ENCODE data around the gene MTM1. TPM values are rescaled to one million over a fixed set of nuclear protein-coding genes. Genes with fewer than 3 reads are reported as not detected.
A peak's percentile ranks its signal among the peaks of the same experiment; 100 is the strongest.

The MTM1 gene
- polyA plus RNA-seq, 3 donors: 6.5 to 23.4 (median 17.0) TPM

GRCh38 chrX:150712619-150713018, 144.2 kb downstream of the MTM1 start:
- H3K27me3 ChIP-seq (ENCODE audit: control insufficient read depth in 2 of 2, insufficient read depth in 2 of 2, low read length in 2 of 2): no peaks in the 10 kb centered on the region
- H3K36me3 Mint-ChIP-seq: peaks cover 5 to 10% of the 10 kb centered on the region in 2 donors
- H3K9me3 ChIP-seq (replicated peaks in 1 of 2; ENCODE audit: control insufficient read depth in 1 of 2, insufficient read depth in 1 of 2, low read length in 2 of 2): no peaks in the 10 kb centered on the region
- H3K4me1 ChIP-seq (ENCODE audit: control insufficient read depth in 1 of 2, insufficient read depth in 2 of 2, low read length in 2 of 2): peaks cover 7 to 13% of the 10 kb centered on the region in 2 donors
- H3K4me3 Mint-ChIP-seq: no peak overlapping the region
- peak overlapping the region in 2 of 7 donors; percentile 0 to 19 for H3K27ac Mint-ChIP-seq
- H3K9ac ChIP-seq (ENCODE audit: insufficient read depth, low read length, poor library complexity, severe bottlenecking): no peak overlapping the region
- H2AFZ ChIP-seq (ENCODE audit: insufficient read depth, low read depth, low read length, poor library complexity, severe bottlenecking): no peak overlapping the region
- no peak for TF ChIP-seq CTCF (IDR thresholded peaks at IDR 0.05)
- no peak overlapping the region for H3K27ac ChIP-seq (ENCODE audit: low read depth in 1 of 2, low read length in 2 of 2)
- H3K4me3 ChIP-seq (replicated peaks in 1 of 3; ENCODE audit: low read depth in 2 of 3, low read length in 3 of 3): no peak overlapping the region
- H4K20me1 ChIP-seq (ENCODE audit: insufficient read depth, low read length): no peaks in the 10 kb centered on the region
- no peak overlapping the region for H3K4me2 ChIP-seq (replicated peaks; ENCODE audit: extremely low read depth, low read length, poor library complexity, severe bottlenecking)
- peaks cover 2% of the 10 kb centered on the region for H3K79me2 ChIP-seq (ENCODE audit: insufficient read depth, low read length)
- peaks cover 0 to 6% (median 0%) of the 10 kb centered on the region in 3 donors for H3K27me3 Mint-ChIP-seq (ENCODE audit: low read depth in 3 of 3)
- intact Hi-C loops (cut with micrococcal nuclease): no loop called here
- H3K9me3 Mint-ChIP-seq: no peaks in the 10 kb centered on the region
- peaks cover 31% of the 10 kb centered on the region for H3K4me1 Mint-ChIP-seq
- no peak for DNase-seq
- no peaks in the 10 kb centered on the region for H3K36me3 ChIP-seq (replicated peaks in 1 of 2; ENCODE audit: control insufficient read depth in 1 of 2, insufficient read depth in 2 of 2, low read length in 2 of 2)

GRCh38 chrX:150715184-150715583, 146.8 kb downstream of the MTM1 start:
- H3K36me3 ChIP-seq (replicated peaks in 1 of 2; ENCODE audit: control insufficient read depth in 1 of 2, insufficient read depth in 2 of 2, low read length in 2 of 2): peaks cover 3 to 15% of the 10 kb centered on the region in 2 donors
- no peak overlapping the region for H3K4me3 Mint-ChIP-seq
- no peak overlapping the region for H3K9ac ChIP-seq (ENCODE audit: insufficient read depth, low read length, poor library complexity, severe bottlenecking)
- H3K4me1 Mint-ChIP-seq: peaks cover 23% of the 10 kb centered on the region
- no peak overlapping the region for H3K27ac Mint-ChIP-seq
- no peak overlapping the region for H3K4me2 ChIP-seq (replicated peaks; ENCODE audit: extremely low read depth, low read length, poor library complexity, severe bottlenecking)
- no peaks in the 10 kb centered on the region for H3K9me3 Mint-ChIP-seq
- peaks cover 6 to 10% of the 10 kb centered on the region in 2 donors for H3K4me1 ChIP-seq (ENCODE audit: control insufficient read depth in 1 of 2, insufficient read depth in 2 of 2, low read length in 2 of 2)
- peaks cover 6 to 9% of the 10 kb centered on the region in 2 donors for H3K36me3 Mint-ChIP-seq
- TF ChIP-seq CTCF (IDR thresholded peaks at IDR 0.05): no peak
- WGBS (ENCODE audit: insufficient coverage): no CpG with 5 or more reads among the region's 3 CpGs
- no peak overlapping the region for H2AFZ ChIP-seq (ENCODE audit: insufficient read depth, low read depth, low read length, poor library complexity, severe bottlenecking)
- H3K79me2 ChIP-seq (ENCODE audit: insufficient read depth, low read length): no peaks in the 10 kb centered on the region
- intact Hi-C loops (cut with micrococcal nuclease): loop anchor here in 1 of 2 donors (2.0 kb wide), 1 partner anchor 30 kb away; no protein-coding TSS in a partner anchor
- H3K27me3 Mint-ChIP-seq (ENCODE audit: low read depth in 3 of 3): peaks cover 0 to 3% (median 0%) of the 10 kb centered on the region in 3 donors
- H3K4me3 ChIP-seq (replicated peaks in 1 of 3; ENCODE audit: low read depth in 2 of 3, low read length in 3 of 3): no peak overlapping the region
- no peak overlapping the region for H3K27ac ChIP-seq (ENCODE audit: low read depth in 1 of 2, low read length in 2 of 2)
- H4K20me1 ChIP-seq (ENCODE audit: insufficient read depth, low read length): no peaks in the 10 kb centered on the region
- no peaks in the 10 kb centered on the region for H3K27me3 ChIP-seq (ENCODE audit: control insufficient read depth in 2 of 2, insufficient read depth in 2 of 2, low read length in 2 of 2)
- DNase-seq: no peak
- no peaks in the 10 kb centered on the region for H3K9me3 ChIP-seq (replicated peaks in 1 of 2; ENCODE audit: control insufficient read depth in 1 of 2, insufficient read depth in 1 of 2, low read length in 2 of 2)

All from CD14-positive monocyte (primary cell).